GM23338 (cell line): ENCODE data around the gene CRPPA. TPM values are rescaled to one million over a fixed set of nuclear protein-coding genes. Genes with fewer than 3 reads are reported as not detected.
A peak's percentile ranks its signal among the peaks of the same experiment; 100 is the strongest.

Experiments
- ATAC-seq: fragments of 200-7000 bp; cut with Tn5 transposase; 3 replicates; pipeline ENCODE4 v1.9.1; 2020
- DNase-seq: peaks from one replicate; pipeline ENCODE4 v3.0.0-alpha.2; 2015; ENCODE audit warnings: low spot score
- H2AFZ ChIP-seq: fragments of 200-600 bp; sonication (generic); 2 replicates; pipeline ENCODE4 v1.8.0; 2016; ENCODE audit warnings: antibody characterized with exemption, mild to moderate bottlenecking, moderate library complexity
- H3F3A ChIP-seq: fragments of 200-600 bp; sonication (generic); replicated peaks from 2 replicates; pipeline ENCODE4 v1.8.0; 2017; ENCODE audit warnings: antibody characterized with exemption, mixed run types, low read depth
- H3K27ac ChIP-seq: fragments of 200-600 bp; sonication (generic); 2 replicates; pipeline ENCODE4 v1.6.1; 2016; ENCODE audit warnings: low read depth
- H3K27me3 ChIP-seq: fragments of 200-600 bp; sonication (generic); 2 replicates; pipeline ENCODE4 v1.8.0; 2016; ENCODE audit warnings: mild to moderate bottlenecking, mixed run types, moderate library complexity; ENCODE audit not compliant: insufficient read depth
- H3K36me3 ChIP-seq: fragments of 200-600 bp; sonication (generic); 2 replicates; pipeline ENCODE4 v1.8.0; 2016; ENCODE audit warnings: mild to moderate bottlenecking; ENCODE audit not compliant: insufficient read depth
- H3K4me1 ChIP-seq: fragments of 200-600 bp; sonication (generic); 2 replicates; pipeline ENCODE4 v1.8.0; 2016; ENCODE audit warnings: mild to moderate bottlenecking, moderate library complexity; ENCODE audit not compliant: insufficient read depth
- H3K4me2 ChIP-seq: fragments of 200-600 bp; sonication (generic); 2 replicates; pipeline ENCODE4 v1.7.1; 2017; ENCODE audit warnings: mixed run types
- H3K4me3 ChIP-seq: fragments of 200-600 bp; sonication (generic); 2 replicates; pipeline ENCODE4 v1.6.1; 2016; ENCODE audit warnings: mixed run types
- H3K79me2 ChIP-seq: fragments of 200-600 bp; sonication (generic); replicated peaks from 2 replicates; pipeline ENCODE4 v1.8.0; 2017; ENCODE audit warnings: mild to moderate bottlenecking; ENCODE audit not compliant: insufficient read depth
- H3K9me2 ChIP-seq: fragments of 200-600 bp; sonication (generic); 2 replicates; pipeline ENCODE4 v1.8.0; 2017; ENCODE audit not compliant: insufficient read depth
- H4K20me1 ChIP-seq: fragments of 200-600 bp; sonication (generic); replicated peaks from 2 replicates; pipeline ENCODE4 v1.8.0; 2017; ENCODE audit warnings: mild to moderate bottlenecking; ENCODE audit not compliant: insufficient read depth
- H3K27ac Mint-ChIP-seq: 2 replicates; pipeline ENCODE4 v1.8.0; 2020; ENCODE audit warnings: inconsistent platforms, mild to moderate bottlenecking, moderate library complexity, mixed read lengths
- H3K27me3 Mint-ChIP-seq: 3 replicates; pipeline ENCODE4 v1.8.0; 2022; ENCODE audit warnings: low read depth, mild to moderate bottlenecking, moderate library complexity, mixed read lengths, inconsistent platforms; ENCODE audit not compliant: insufficient read depth, poor library complexity
- H3K36me3 Mint-ChIP-seq: 3 replicates; pipeline ENCODE4 v1.8.0; 2021; ENCODE audit warnings: low read depth, mild to moderate bottlenecking, inconsistent platforms, moderate library complexity, mixed read lengths
- H3K4me1 Mint-ChIP-seq: 3 replicates; pipeline ENCODE4 v1.8.0; 2020; ENCODE audit warnings: mild to moderate bottlenecking, inconsistent platforms, mixed read lengths
- H3K4me3 Mint-ChIP-seq: 3 replicates; pipeline ENCODE4 v1.8.0; 2021; ENCODE audit warnings: moderate library complexity, mild to moderate bottlenecking, inconsistent platforms, mixed read lengths
- H3K9me3 Mint-ChIP-seq: 3 replicates; pipeline ENCODE4 v1.8.0; 2020; ENCODE audit warnings: moderate library complexity, mild to moderate bottlenecking, inconsistent platforms, mixed read lengths
- CREB1 ChIP-seq: fragments of 250-450 bp; sonication (Bioruptor Pico); IDR thresholded peaks from 2 replicates; pipeline ENCODE4 v1.5.0; 2020; ENCODE audit warnings: low read depth, mild to moderate bottlenecking, moderate library complexity
- EZH2 ChIP-seq: fragments of 200-600 bp; sonication (generic); IDR thresholded peaks from one replicate; pipeline ENCODE4 v1.8.0; 2017; ENCODE audit warnings: antibody characterized with exemption, mild to moderate bottlenecking, low read depth; ENCODE audit not compliant: unreplicated experiment
- EZH2phosphoT487 ChIP-seq: fragments of 200-600 bp; sonication (generic); IDR thresholded peaks from one replicate; pipeline ENCODE4 v1.8.1; 2018; ENCODE audit warnings: antibody characterized with exemption; ENCODE audit not compliant: unreplicated experiment
- ZNF114 ChIP-seq: fragments of 250-450 bp; sonication (Bioruptor Pico); IDR thresholded peaks from 2 replicates; pipeline ENCODE4 v1.5.0; 2020; ENCODE audit warnings: mild to moderate bottlenecking, moderate library complexity
- polyA plus RNA-seq: library from polyadenylated mRNA; unstranded; fragments of >200 nt; fragmentation: Nextera tagmentation; extraction: Ambion mirVana; gene quantifications from 2 replicates; pipeline ENCODE4 v1.2.1, GENCODE V29; 2016
- total RNA-seq: library from RNA; depleted of rRNA; stranded (reverse); fragments of >200 nt; shearing (Covaris generic); gene quantifications from 2 replicates; pipeline ENCODE4 v1.2.3, GENCODE V29; 2014
- TF ChIP-seq, protein P1 (sequence below): IDR thresholded peaks from 2 replicates; pipeline ENCODE4 v1.6.1; 2016; ENCODE audit warnings: antibody characterized with exemption

The CRPPA gene
- total and polyA plus RNA-seq, 2 experiments from 2014 or later = 0.45 to 0.73 TPM

DNA sequence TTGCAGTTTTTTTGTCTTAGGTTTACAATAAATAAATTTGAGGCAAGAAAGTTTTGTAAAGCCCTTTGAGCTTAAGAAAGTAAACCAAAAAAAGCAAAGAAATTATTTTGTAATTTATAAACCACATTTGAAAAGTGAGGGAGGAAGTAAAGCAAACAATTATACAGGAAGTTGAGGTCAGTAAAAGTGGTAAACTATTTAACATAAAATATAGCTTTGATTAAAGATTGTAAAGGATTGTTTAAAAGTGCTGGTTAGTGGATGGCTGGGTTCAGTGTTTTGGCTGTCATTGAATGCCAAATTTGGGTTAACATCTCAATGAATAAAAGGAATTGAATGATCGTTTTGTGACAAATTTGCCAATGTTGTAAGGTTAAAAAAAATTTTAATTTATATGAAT lies 34.3 kb upstream of the CRPPA start:
- Mint-ChIP-seq H3K36me3 (no peaks in the 10 kb centered on the region), H3K4me1 (no peaks in the 10 kb centered on the region), H3K27ac (no peak overlapping the region), H3K4me3 (no peak overlapping the region), H3K9me3 (no peaks in the 10 kb centered on the region), H3K27me3 (no peaks in the 10 kb centered on the region)
- H3K27ac ChIP-seq = no peak overlapping the region
- no peak overlapping the region for H2AFZ ChIP-seq
- H3K36me3 ChIP-seq = no peaks in the 10 kb centered on the region
- no peaks in the 10 kb centered on the region for H3F3A ChIP-seq
- no peaks in the 10 kb centered on the region for H4K20me1 ChIP-seq
- H3K4me1 ChIP-seq = no peaks in the 10 kb centered on the region
- no peaks in the 10 kb centered on the region for H3K9me2 ChIP-seq
- H3K79me2 ChIP-seq = no peaks in the 10 kb centered on the region
- no peak for DNase-seq
- TF ChIP-seq EZH2 (no peak), ZNF114 (CRISPR knock-in tag) (no peak)
- H3K27me3 ChIP-seq = no peaks in the 10 kb centered on the region
- H3K4me3 ChIP-seq = no peak overlapping the region
- H3K4me2 ChIP-seq = no peak overlapping the region
- ATAC-seq = no peak

DNA sequence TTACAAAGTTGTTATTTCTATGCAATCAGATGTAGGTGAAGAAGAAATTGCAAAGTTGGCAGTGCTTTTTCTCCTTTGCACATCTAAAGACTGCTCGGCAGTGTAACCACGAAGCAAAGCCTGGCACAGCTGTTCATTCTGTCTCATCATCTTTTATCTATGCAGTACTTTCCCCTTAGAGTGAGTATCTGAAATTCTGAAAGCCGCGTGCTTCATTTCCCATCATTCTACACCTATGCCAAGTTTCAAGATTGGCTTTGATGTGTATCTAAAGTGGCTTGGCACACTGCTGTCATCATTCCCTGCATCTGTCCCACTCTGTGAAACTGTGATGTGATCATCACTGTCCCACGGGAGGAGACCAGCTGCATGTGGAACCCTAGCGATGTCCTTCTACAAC lies 29.0 kb upstream of the CRPPA start:
- Mint-ChIP-seq H3K36me3 (no peaks in the 10 kb centered on the region), H3K27ac (no peak overlapping the region), H3K4me3 (no peak overlapping the region), H3K27me3 (no peaks in the 10 kb centered on the region), H3K9me3 (no peaks in the 10 kb centered on the region), H3K4me1 (no peaks in the 10 kb centered on the region)
- Histone ChIP-seq H3K36me3 (no peaks in the 10 kb centered on the region), H3K79me2 (no peaks in the 10 kb centered on the region), H3K4me2 (no peak overlapping the region), H3F3A (no peaks in the 10 kb centered on the region), H4K20me1 (no peaks in the 10 kb centered on the region), H3K27me3 (no peaks in the 10 kb centered on the region), H3K27ac (no peak overlapping the region), H3K4me1 (no peaks in the 10 kb centered on the region), H3K4me3 (no peak overlapping the region), H2AFZ (peak overlapping the region; percentile 23; the same call in 1 of the 2 replicates), H3K9me2 (no peaks in the 10 kb centered on the region)
- ATAC-seq (no peak), DNase-seq (no peak)
- TF ChIP-seq, protein P1, sequence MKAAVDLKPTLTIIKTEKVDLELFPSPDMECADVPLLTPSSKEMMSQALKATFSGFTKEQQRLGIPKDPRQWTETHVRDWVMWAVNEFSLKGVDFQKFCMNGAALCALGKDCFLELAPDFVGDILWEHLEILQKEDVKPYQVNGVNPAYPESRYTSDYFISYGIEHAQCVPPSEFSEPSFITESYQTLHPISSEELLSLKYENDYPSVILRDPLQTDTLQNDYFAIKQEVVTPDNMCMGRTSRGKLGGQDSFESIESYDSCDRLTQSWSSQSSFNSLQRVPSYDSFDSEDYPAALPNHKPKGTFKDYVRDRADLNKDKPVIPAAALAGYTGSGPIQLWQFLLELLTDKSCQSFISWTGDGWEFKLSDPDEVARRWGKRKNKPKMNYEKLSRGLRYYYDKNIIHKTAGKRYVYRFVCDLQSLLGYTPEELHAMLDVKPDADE = no peak

DNA sequence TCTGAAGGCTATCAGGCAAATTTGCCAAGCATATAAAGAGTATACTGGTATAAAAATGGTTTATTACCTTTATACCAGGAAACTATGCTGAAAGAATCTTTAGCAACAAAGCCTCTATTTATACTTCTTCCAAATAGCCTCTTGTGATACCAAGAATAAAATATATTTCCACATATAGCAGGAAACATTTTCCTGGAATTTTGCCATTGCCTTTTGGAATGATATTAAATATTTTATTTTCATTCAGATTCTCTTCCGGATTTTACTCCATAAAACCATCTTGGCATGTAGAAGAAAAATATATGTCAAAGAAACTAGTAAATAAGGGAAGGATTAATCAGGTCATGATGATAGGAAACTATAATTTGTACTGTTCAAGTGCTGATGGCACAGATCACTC lies 26.5 kb upstream of the CRPPA start:
- no peaks in the 10 kb centered on the region for H3K27me3 ChIP-seq
- H3K27ac ChIP-seq = no peak overlapping the region
- no peaks in the 10 kb centered on the region for H3K36me3 ChIP-seq
- H3K79me2 ChIP-seq = no peaks in the 10 kb centered on the region
- Mint-ChIP-seq H3K4me1 (no peaks in the 10 kb centered on the region), H3K27me3 (no peaks in the 10 kb centered on the region), H3K9me3 (no peaks in the 10 kb centered on the region), H3K27ac (no peak overlapping the region), H3K36me3 (no peaks in the 10 kb centered on the region), H3K4me3 (no peak overlapping the region)
- no peak overlapping the region for H3K4me2 ChIP-seq
- DNase-seq (no peak), ATAC-seq (no peak)
- H4K20me1 ChIP-seq = no peaks in the 10 kb centered on the region
- no peaks in the 10 kb centered on the region for H3K4me1 ChIP-seq
- TF ChIP-seq CREB1 (no peak), EZH2phosphoT487 (no peak)
- TF ChIP-seq, protein P1 = no peak
- H3F3A ChIP-seq = no peaks in the 10 kb centered on the region
- no peak overlapping the region for H3K4me3 ChIP-seq
- no peak overlapping the region for H2AFZ ChIP-seq
- H3K9me2 ChIP-seq = no peaks in the 10 kb centered on the region
